ENCODE results near the gene GOLGA3. TPM values are rescaled to one million over a fixed set of nuclear protein-coding genes. Genes with fewer than 3 reads are reported as not detected.
A peak's percentile ranks its signal among the peaks of the same experiment; 100 is the strongest.
"Not testable (repeated sequence)": the region's sequence is repeated elsewhere in the genome, so short reads cannot be mapped to it uniquely, and the experiment has no call there.

The GOLGA3 gene
- total and polyA plus RNA-seq, 12 donors, result 10.8 to 46.1 (median 34.8) TPM

DNA sequence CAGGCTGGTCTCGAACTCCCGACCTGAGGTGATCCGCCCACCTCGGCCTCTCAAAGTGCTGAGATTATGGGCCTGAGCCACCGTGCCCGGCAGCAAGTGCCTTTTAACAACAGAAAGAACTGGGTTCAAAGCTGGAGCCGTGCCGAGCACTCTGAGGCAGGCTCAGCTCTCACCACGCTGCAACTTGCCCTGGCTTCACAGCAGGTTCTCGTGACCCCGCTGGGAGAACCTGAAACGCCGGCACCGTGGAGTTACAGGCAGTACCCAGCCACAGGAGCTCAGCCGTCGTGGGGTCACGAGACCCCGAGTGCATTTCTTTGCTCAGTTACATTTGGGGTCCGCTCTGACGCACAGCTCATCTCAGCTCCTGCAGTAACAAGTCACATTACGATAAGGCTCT, 14.4 kb downstream of the GOLGA3 start:
- Histone ChIP-seq H3K4me1 (no peaks in the 10 kb centered on the region), H3K36me3 (peaks cover 3 to 88% (median 49%) of the 10 kb centered on the region in 9 donors), H3K27ac (no peak overlapping the region), H3K9me3 (no peaks in the 10 kb centered on the region), H3K27me3 (no peaks in the 10 kb centered on the region), H3K4me3 (no peak overlapping the region)
- no peak for ATAC-seq
- no peak for DNase-seq
- no peak for TF ChIP-seq CTCF (IDR thresholded peaks at IDR 0.05)
- WGBS, 2 donors, result 97% methylated on average over 21 of the region's 21 CpGs
- intact Hi-C loops (cut with DNase I), result no loop called here

- Histone ChIP-seq H3K27me3 (no peaks in the 10 kb centered on the region), H3K4me3 (no peak overlapping the region), H3K4me1 (no peaks in the 10 kb centered on the region), H3K9me3 (no peaks in the 10 kb centered on the region), H3K27ac (no peak overlapping the region), H3K36me3 (peaks cover 3 to 88% (median 42%) of the 10 kb centered on the region in 9 donors)
- DNase-seq (no peak), ATAC-seq (no peak)
- WGBS, 2 donors, result 96 to 99% methylated on average over 6 of the region's 6 CpGs
- TF ChIP-seq CTCF (IDR thresholded peaks at IDR 0.05), result no peak
- intact Hi-C loops (cut with DNase I), result no loop called here
Measured at GRCh38 chr12:132813443-132813842, 15.2 kb downstream of the GOLGA3 start.

GRCh38 chr12:132812631-132813305, 15.9 kb downstream of the GOLGA3 start:
- no peak for ATAC-seq

GRCh38 chr12:132809391-132809790, 19.3 kb downstream of the GOLGA3 start:
- WGBS, 2 donors, result 67% methylated on average over 12 to 13 of the region's 13 CpGs
- peaks cover 0 to 94% (median 39%) of the 10 kb centered on the region in 9 donors for H3K36me3 ChIP-seq
- peak in 7 of 9 donors; percentile 25 to 43 (median 35) for TF ChIP-seq CTCF (IDR thresholded peaks at IDR 0.05)
- ATAC-seq; H3K27ac ChIP-seq; H3K4me3 ChIP-seq; intact Hi-C loops (cut with DNase I); H3K4me1 ChIP-seq; H3K27me3 ChIP-seq; H3K9me3 ChIP-seq: not testable (repeated sequence)
- peak in 1 of 2 donors; percentile 47 for DNase-seq

More at GRCh38 chr12:132812631-132813305, 15.9 kb downstream of the GOLGA3 start:
- no peak overlapping the region for H3K4me3 ChIP-seq
- H3K36me3 ChIP-seq, result peaks cover 3 to 89% (median 42%) of the 10 kb centered on the region in 9 donors
- H3K4me1 ChIP-seq, result no peaks in the 10 kb centered on the region
- no peak for TF ChIP-seq CTCF (IDR thresholded peaks at IDR 0.05)
- intact Hi-C loops (cut with DNase I), result no loop called here
- H3K27ac ChIP-seq, result no peak overlapping the region
- no peak for DNase-seq
- H3K27me3 ChIP-seq, result no peaks in the 10 kb centered on the region
- H3K9me3 ChIP-seq, result no peaks in the 10 kb centered on the region
- WGBS, 2 donors, result 92 to 97% methylated on average over 8 of the region's 8 CpGs

All from heart right ventricle (tissue), 16 donors.